HUES64 (cell line): Measurements from ENCODE around the gene RNF180.

Experiments
- H3K27ac ChIP-seq: 2 replicates; pipeline ENCODE4 v1.7.0; 2013; ENCODE audit warnings: low read depth, low read length, inconsistent platforms
- H3K27me3 ChIP-seq: 2 replicates; pipeline ENCODE4 v1.6.1; 2013; ENCODE audit warnings: mild to moderate bottlenecking, low read length; ENCODE audit not compliant: insufficient read depth
- H3K36me3 ChIP-seq: 2 replicates; pipeline ENCODE4 v1.6.1; 2013; ENCODE audit warnings: mild to moderate bottlenecking, low read length; ENCODE audit not compliant: insufficient read depth
- H3K4me1 ChIP-seq: 2 replicates; pipeline ENCODE4 v1.6.1; 2013; ENCODE audit warnings: mild to moderate bottlenecking, low read length, moderate library complexity; ENCODE audit not compliant: insufficient read depth
- H3K4me3 ChIP-seq: 2 replicates; pipeline ENCODE4 v1.5.1; 2013; ENCODE audit warnings: mild to moderate bottlenecking, low read length, moderate library complexity
- H3K9ac ChIP-seq: 2 replicates; pipeline ENCODE4 v1.6.1; 2013; ENCODE audit warnings: mild to moderate bottlenecking, low read depth, low read length
- H3K9me3 ChIP-seq: 2 replicates; pipeline ENCODE4 v1.6.1; 2013; ENCODE audit warnings: low read depth, low read length; ENCODE audit not compliant: insufficient read depth
- WGBS: fragments of 150-250, 120-280 bp; methylation state at CpG from one replicate; pipeline ENCODE4 v1.1.7; 2013; ENCODE audit warnings: missing lambda C conversion rate; 5-methylcytosine and 5-hydroxymethylcytosine counted together

RNF180 gene

DNA sequence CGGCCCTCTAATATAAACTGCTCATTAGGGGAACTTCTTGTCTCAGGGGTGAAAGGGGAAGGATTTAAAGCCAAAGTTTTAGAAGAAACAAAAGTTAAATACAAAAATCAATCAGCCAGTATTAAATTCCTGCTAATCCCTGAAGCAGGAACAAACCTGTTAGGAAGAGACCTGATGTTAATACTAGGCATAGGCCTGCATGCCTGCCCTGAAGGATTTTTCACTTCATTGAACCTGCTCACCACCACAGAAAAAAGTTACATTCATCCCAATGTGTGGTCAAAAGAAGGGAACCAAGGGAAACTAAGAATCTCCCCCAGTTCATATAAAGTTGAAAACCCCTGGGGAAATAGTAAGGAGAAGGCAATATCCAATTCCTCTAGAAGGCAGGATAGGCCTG, 9.4 kb upstream of the RNF180 start:
- H3K27ac ChIP-seq = no peak overlapping the region
- H3K4me3 ChIP-seq = no peak overlapping the region
- peaks cover 17% of the 10 kb centered on the region for H3K9me3 ChIP-seq
- no peaks in the 10 kb centered on the region for H3K27me3 ChIP-seq
- H3K36me3 ChIP-seq = no peaks in the 10 kb centered on the region
- no CpG with 5 or more reads among the region's 1 CpG for WGBS
- H3K4me1 ChIP-seq = no peaks in the 10 kb centered on the region
- H3K9ac ChIP-seq = no peak overlapping the region

DNA sequence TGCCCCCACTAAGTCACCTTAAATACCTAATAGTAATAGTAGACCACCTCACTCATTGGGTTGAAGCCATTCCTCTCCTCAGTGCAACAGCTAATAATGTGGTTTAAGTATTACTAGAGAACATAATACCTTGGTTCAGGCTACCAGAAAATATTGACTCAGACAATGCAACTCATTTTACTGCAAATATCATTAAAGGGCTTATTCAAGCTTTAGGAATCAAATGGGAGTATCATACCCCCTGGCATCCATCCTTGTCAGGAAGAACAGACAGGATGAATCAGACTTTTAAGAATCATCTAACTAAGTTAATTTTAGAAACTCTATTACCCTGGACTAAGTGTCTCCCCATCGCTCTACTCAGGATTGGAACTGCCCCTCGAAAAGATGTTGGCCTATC, 6.8 kb upstream of the RNF180 start:
- no peak overlapping the region for H3K9ac ChIP-seq
- WGBS = 96% methylated on average over 2 of the region's 2 CpGs
- no peaks in the 10 kb centered on the region for H3K4me1 ChIP-seq
- H3K27ac ChIP-seq = no peak overlapping the region
- peaks cover 6% of the 10 kb centered on the region for H3K27me3 ChIP-seq
- H3K4me3 ChIP-seq = no peak overlapping the region
- peaks cover 4% of the 10 kb centered on the region; the same call in 1 of the 2 replicates for H3K9me3 ChIP-seq
- no peaks in the 10 kb centered on the region for H3K36me3 ChIP-seq

DNA sequence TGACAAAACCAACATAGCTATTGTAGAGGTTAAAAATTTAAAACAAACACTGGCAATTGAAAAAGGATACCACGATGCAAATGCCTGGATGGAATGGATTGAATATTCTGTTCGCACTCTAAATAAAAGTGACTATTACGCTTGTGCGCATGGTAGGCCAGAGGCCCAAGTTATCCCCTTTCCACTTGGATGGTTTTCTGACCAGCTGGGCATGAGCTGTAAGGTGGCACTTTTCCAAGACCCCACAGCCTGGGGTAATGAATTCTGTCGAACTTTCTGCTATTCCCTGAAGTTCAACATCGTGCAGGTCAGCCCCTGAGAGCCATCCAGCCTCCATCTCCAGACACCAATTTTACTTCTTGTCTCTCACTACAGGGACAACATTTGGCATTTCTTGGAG, 5.4 kb upstream of the RNF180 start:
- H3K9me3 ChIP-seq = no peaks in the 10 kb centered on the region
- no peak overlapping the region for H3K9ac ChIP-seq
- no peaks in the 10 kb centered on the region for H3K4me1 ChIP-seq
- H3K27me3 ChIP-seq = peaks cover 20% of the 10 kb centered on the region
- 96% methylated on average over 6 of the region's 6 CpGs for WGBS
- H3K27ac ChIP-seq = no peak overlapping the region
- H3K36me3 ChIP-seq = no peaks in the 10 kb centered on the region
- no peak overlapping the region for H3K4me3 ChIP-seq

DNA sequence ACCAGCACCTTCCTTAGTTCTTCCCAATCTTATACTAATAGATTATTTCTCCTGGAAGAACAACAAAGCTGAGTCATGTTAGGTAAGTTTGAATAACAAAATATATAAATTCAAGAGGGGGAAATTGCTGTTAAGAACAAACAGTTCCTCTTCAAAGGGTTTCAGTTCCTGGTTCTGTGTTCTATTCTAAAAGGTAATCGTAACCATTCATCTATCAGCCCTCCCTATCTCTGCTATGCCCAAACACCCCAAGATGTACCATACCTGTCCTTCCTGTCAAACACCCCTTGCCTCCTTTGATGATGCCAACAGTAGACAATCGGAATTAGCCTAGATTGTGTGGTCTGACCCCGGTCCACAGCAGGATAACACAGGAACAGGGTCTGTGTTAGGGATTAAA, 4.2 kb upstream of the RNF180 start:
- no peak overlapping the region for H3K9ac ChIP-seq
- 86% methylated on average over 3 of the region's 3 CpGs for WGBS
- no peak overlapping the region for H3K27ac ChIP-seq
- H3K4me3 ChIP-seq = no peak overlapping the region
- H3K27me3 ChIP-seq = peaks cover 32% of the 10 kb centered on the region
- H3K4me1 ChIP-seq = no peaks in the 10 kb centered on the region
- H3K36me3 ChIP-seq = no peaks in the 10 kb centered on the region
- no peaks in the 10 kb centered on the region for H3K9me3 ChIP-seq

DNA sequence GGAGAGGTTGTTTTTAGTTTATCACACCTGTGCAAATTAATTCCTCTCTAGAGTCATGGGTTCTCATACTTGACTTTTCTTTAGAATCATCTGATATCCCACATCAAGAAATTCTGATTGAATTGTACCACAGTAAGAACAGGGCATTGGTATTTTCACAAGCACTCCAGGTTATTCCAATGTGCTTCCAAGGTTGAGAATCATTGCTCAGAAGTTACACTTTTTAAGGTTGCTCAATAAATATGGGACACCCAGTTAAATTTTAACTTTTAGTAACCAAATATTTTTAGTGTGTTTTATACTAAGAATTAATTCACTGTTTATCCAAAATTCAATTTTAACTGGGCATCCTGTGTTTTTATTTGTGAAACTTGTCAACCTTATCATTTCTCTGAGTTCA, 2.5 kb upstream of the RNF180 start:
- H3K36me3 ChIP-seq = no peaks in the 10 kb centered on the region
- H3K27me3 ChIP-seq = peaks cover 45% of the 10 kb centered on the region
- H3K9me3 ChIP-seq = no peaks in the 10 kb centered on the region
- no peak overlapping the region for H3K27ac ChIP-seq
- no peak overlapping the region for H3K9ac ChIP-seq
- H3K4me3 ChIP-seq = no peak overlapping the region
- H3K4me1 ChIP-seq = no peaks in the 10 kb centered on the region

DNA sequence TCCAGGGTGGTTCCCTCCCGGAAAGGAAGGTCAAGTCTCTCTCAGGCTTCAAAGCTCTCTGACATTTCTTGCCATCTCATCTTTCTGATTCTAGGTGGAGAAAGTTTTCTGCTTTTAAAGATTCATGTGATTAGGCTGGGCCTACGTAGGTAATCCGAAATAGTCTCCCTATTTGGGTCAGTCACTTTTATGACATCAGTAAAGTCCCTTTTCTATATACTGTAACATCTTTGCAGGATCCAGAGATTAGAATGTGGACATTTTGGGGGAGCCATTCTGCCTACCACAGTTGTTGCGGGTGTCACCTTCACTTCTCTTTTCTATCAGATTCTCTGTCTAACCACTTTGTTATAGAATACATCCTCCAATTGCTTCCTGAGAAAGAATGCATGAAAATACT, 1.9 kb upstream of the RNF180 start:
- Histone ChIP-seq H3K27me3 (peaks cover 45% of the 10 kb centered on the region), H3K27ac (no peak overlapping the region), H3K36me3 (no peaks in the 10 kb centered on the region)

DNA sequence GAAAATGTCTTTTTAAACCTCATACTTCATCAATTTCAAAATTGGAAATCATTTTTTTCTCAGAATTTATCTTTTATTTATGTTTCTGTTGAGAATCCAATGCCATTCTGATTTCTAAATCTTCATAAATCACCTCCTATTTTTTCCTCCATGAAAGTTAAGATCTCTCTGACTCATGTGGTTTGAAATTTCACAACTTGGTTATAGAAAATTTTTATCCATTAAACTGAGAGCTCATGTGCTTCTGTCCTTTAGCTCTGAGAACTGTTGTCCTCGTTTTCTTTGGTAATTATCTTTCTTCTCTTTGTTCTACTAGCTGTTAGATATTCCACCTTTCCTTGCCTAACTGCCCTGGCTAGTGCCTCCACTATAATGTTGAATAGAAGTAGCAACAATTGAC, 1.5 kb upstream of the RNF180 start:
- peaks cover 45% of the 10 kb centered on the region for H3K27me3 ChIP-seq
- H3K36me3 ChIP-seq = no peaks in the 10 kb centered on the region
- H3K27ac ChIP-seq = no peak overlapping the region
- H3K9ac ChIP-seq = no peak overlapping the region
- H3K9me3 ChIP-seq = no peaks in the 10 kb centered on the region
- no peaks in the 10 kb centered on the region for H3K4me1 ChIP-seq
- no peak overlapping the region for H3K4me3 ChIP-seq
- WGBS = 60% methylated on average over 1 of the region's 1 CpG

More for the DNA sequence above, 1.9 kb upstream of the RNF180 start:
- Histone ChIP-seq H3K4me3 (no peak overlapping the region), H3K4me1 (no peaks in the 10 kb centered on the region), H3K9ac (no peak overlapping the region), H3K9me3 (no peaks in the 10 kb centered on the region)
- 99% methylated on average over 4 of the region's 4 CpGs for WGBS

DNA sequence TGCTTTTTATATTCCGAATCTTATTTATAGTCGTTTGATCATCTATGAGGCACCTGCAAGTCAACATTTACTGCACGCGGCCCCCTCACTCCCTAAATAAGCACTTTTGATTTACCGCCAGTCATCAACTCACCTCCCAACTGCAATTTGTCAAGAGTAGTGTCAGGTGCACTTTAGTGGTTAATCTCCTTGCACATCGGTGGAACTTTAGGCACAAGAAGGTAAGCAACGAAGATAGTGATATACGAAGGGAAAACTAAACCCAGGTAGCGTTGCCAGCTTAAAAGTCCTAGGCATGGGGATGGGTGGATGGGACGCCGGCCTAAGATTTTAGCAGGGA, 513 bp upstream of the RNF180 start:
- WGBS = 49% methylated on average over 11 of the region's 11 CpGs
- peak overlapping the region; percentile 84 for H3K9ac ChIP-seq
- no peak overlapping the region for H3K27ac ChIP-seq
- H3K4me3 ChIP-seq = peak overlapping the region; percentile 88
- no peaks in the 10 kb centered on the region for H3K4me1 ChIP-seq
- H3K27me3 ChIP-seq = peaks cover 45% of the 10 kb centered on the region
- no peaks in the 10 kb centered on the region for H3K9me3 ChIP-seq
- no peaks in the 10 kb centered on the region for H3K36me3 ChIP-seq

DNA sequence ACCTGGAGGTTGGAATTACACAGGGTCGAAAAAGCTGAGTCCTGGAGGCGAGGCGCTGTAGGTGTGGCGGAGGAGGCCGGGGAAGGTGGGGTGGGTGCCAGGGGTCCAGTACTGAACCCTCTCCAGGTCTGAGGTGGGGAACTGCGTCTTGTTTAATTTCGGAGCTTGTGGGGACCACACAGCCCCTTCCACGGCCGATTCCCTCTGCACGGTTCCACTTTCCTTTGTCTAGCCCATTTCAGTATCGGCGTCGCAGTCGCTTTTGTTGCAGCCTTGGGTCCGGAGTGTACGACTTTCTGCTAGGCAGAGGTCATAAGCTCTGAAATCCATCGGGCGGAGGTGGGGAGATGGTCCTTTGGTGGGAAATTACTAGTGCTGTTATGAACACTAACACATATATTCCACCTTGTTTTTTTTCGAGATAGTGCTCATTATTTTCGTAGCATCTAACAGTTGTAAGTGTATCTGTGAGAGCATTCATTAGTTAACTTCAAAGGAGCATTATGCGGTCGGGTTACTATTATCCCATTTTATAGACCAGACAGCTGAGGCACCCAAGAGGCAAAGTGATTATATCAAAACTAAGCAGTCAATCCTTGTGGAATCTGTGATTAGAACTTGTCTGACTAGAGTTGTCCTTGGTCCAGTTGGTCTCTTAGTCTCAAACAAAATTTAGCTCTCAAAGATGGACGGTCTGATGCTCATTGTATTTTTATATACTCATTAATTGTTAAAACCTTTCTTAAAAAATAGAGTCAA, 737 bp downstream of the RNF180 start:
- Histone ChIP-seq H3K27ac (no peak overlapping the region), H3K9me3 (no peaks in the 10 kb centered on the region), H3K36me3 (no peaks in the 10 kb centered on the region), H3K9ac (peak overlapping the region; percentile 84), H3K27me3 (peaks cover 45% of the 10 kb centered on the region), H3K4me3 (peak overlapping the region; percentile 88), H3K4me1 (no peaks in the 10 kb centered on the region)
- WGBS = 17% methylated on average over 20 of the region's 23 CpGs

DNA sequence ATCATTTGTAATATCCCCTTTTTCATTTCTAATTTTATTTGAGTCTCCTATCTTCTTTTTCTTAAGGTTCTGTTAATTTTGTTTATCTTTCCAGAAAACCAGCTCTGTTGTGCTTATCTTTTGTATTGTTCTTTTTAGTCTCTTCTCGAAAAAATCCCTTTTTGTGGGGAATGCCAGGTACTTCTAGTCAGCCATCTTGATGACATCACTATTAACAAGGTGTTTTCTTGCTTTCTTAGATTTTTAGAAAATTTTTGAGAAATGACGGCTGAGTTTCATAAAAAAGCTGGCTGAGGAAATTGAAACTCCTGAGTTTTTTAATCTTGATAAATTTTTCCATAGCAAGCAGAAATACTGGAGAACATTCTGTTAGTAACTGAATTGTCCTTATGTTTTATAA, 10.7 kb downstream of the RNF180 start:
- WGBS = 71% methylated on average over 1 of the region's 2 CpGs
- no peak overlapping the region for H3K4me3 ChIP-seq
- H3K4me1 ChIP-seq = 0 out of 2 replicates have a peak, but pooled peaks cover 4% of the 10 kb centered on the region
- no peaks in the 10 kb centered on the region for H3K36me3 ChIP-seq
- H3K9ac ChIP-seq = no peak overlapping the region
- H3K27me3 ChIP-seq = no peaks in the 10 kb centered on the region
- no peaks in the 10 kb centered on the region; the same call in 1 of the 2 replicates for H3K9me3 ChIP-seq
- H3K27ac ChIP-seq = no peak overlapping the region

DNA sequence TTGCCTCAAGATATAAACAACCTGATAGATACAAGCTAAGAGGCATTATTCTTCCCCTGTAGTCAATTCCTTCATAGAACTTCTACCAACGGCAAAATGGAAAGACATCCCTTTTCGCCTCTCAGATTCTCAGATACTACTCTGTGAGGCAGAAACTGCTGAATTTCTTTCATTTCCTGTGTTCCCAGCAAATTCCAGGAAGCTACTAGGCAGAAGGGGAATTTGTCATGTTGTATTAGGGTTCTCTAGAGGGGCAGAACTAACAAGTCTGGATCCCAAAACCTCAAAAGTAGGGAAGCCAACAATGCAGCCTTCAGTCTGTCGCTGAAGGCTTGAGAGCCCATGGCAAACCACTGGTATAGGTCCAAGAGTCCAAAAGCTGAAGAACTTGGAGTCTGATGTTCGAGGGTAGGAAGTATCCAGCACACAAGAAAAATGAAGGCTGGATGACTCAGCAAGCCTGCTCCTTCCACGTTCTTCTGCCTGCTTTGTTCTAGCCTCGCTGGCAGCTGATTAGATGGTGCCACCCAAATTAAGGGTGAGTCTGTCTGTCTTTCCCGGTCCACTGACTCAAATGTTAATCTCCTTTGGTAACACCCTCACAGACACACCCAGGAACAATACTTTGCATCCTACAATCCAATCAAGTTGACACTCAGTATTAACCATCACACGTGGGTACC, 15.2 kb downstream of the RNF180 start:
- Histone ChIP-seq H3K4me1 (peaks cover 6% of the 10 kb centered on the region; the same call in 1 of the 2 replicates), H3K27ac (no peak overlapping the region; the same call in 1 of the 2 replicates), H3K27me3 (no peaks in the 10 kb centered on the region), H3K4me3 (no peak overlapping the region), H3K9me3 (no peaks in the 10 kb centered on the region), H3K36me3 (no peaks in the 10 kb centered on the region), H3K9ac (no peak overlapping the region)
- WGBS = 89% methylated on average over 8 of the region's 8 CpGs
